ENCODE data around the gene HOXD8.

Gene HOXD8

DNA sequence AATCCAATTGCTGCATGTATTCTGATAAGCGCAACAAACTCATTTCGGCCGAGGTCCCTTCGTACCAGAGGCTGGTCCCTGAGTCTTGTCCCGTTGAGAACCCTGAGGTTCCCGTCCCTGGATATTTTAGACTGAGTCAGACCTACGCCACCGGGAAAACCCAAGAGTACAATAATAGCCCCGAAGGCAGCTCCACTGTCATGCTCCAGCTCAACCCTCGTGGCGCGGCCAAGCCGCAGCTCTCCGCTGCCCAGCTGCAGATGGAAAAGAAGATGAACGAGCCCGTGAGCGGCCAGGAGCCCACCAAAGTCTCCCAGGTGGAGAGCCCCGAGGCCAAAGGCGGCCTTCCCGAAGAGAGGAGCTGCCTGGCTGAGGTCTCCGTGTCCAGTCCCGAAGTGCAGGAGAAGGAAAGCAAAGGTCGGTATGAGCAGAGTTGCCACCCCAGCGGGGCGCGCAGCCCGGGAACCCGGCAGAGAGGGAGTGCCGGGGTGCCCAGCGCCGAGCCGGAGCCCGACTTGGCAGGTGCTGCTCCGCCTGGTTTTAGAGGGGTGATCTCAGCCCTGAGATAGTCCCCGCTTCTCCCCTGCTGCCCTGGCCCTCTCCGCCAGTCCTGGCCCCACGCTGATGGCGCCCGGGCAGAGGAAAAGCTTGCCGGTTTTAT is 12.2 kb upstream of the HOXD8 start:
- DNase-seq: no peak

- no peak for DNase-seq
Measured at GRCh38 chr2:176117823-176118371, 11.6 kb upstream of the HOXD8 start.

DNA sequence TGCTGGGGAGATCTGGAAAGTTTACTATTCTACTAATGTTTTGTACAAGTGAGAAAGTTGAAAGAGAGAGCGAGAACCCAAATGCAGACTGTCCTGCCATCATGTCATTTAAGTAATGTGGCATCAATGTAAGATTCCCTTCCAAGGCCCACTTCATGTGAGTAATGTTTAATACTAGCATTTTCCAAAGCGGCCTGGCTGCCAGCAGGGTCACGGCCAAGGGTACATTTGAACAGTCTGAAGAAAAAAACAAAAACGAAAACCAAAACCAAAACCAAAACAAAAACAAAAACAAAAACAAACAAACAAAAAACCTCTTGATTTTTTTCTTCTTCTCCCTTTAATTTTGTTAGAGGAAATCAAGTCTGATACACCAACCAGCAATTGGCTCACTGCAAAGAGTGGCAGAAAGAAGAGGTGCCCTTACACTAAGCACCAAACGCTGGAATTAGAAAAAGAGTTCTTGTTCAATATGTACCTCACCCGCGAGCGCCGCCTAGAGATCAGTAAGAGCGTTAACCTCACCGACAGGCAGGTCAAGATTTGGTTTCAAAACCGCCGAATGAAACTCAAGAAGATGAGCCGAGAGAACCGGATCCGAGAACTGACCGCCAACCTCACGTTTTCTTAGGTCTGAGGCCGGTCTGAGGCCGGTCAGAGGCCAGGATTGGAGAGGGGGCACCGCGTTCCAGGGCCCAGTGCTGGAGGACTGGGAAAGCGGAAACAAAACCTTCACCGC is 10.7 kb upstream of the HOXD8 start:
- DNase-seq: peak; percentile 16

- DNase-seq: no peak
Measured at GRCh38 chr2:176120364-176121189, 8.9 kb upstream of the HOXD8 start.

DNA sequence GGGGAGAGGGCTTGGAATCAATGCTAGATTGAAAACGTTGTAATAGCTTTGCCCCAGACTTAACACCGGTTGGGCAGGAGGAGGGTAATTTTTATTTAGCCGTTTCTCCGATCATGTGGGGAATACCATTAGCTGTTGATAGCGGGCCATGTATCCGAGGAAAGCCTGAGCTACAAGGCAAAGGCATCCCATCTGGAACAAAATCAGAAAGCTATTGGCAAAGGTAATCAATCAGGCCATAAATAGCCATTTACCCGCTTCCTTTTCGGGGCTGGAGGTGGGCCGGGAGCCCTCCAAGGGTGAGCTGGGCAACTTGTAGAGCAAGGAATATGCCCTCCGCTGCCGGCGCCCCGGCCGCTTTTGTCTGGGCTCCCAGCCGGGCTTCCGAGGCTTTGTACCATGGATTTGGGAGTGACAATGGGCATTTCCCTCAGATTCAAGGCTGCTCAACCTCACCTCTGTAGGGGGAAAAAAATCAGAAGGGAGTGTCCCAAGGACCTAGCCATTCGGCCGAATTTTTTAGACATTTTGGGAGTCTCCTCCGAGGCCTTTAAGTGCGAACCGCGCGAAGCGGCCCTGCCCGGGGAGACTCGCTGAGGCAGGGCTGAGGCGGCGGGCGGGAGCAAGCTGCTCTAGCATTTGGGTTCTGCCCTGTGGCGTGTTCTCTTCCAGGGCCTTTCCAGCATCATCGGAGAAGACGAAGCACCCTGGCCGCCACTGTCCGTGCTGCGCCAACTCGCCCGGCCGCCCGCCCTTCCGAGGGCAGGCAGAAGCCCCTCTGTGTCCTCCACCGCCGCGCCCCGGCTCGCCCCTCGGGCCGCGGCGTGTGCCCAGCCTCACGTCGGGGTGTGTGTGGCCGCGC is 8.1 kb upstream of the HOXD8 start:
- no peak for DNase-seq

DNA sequence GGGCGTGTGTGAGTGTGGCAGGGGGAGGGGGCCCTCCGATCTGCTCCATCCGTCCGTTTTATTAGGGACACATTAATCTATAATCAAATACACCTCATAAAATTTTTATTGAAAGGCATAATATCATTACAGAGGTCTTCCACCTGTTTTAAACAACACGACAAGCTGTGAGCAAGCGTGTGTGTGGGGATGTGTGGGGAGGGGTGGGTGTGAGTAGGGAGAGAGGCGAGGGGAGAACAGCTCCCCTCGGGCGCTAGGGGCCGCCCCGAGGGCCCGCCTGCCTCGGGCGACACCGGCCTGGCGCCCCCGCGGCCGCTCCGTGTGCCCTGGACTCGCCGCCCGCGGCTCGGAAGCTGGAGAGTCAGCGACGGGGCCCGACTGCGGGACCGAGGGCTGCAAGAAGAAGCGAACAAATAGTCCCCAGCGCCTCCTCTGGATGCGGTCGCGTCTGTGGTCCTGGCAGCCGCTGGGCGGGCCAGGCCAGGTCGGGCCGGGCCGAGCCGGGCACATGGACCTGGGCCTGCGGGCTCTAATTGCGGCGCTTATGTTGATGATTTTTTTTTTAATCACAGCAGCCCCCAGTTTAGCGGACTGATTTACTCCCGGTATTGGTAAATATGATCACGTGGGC is 7.3 kb upstream of the HOXD8 start:
- no peak for DNase-seq

GRCh38 chr2:176122683-176123410 is 6.7 kb upstream of the HOXD8 start, which contains the start of gene HOXD9:
TSS of gene HOXD9 (plus strand) at chr2:176122719. CDS start at chr2:176122769, 50 bp downstream.
- no peak for DNase-seq

GRCh38 chr2:176123411-176124109 is 5.9 kb upstream of the HOXD8 start:
- DNase-seq: no peak

DNA sequence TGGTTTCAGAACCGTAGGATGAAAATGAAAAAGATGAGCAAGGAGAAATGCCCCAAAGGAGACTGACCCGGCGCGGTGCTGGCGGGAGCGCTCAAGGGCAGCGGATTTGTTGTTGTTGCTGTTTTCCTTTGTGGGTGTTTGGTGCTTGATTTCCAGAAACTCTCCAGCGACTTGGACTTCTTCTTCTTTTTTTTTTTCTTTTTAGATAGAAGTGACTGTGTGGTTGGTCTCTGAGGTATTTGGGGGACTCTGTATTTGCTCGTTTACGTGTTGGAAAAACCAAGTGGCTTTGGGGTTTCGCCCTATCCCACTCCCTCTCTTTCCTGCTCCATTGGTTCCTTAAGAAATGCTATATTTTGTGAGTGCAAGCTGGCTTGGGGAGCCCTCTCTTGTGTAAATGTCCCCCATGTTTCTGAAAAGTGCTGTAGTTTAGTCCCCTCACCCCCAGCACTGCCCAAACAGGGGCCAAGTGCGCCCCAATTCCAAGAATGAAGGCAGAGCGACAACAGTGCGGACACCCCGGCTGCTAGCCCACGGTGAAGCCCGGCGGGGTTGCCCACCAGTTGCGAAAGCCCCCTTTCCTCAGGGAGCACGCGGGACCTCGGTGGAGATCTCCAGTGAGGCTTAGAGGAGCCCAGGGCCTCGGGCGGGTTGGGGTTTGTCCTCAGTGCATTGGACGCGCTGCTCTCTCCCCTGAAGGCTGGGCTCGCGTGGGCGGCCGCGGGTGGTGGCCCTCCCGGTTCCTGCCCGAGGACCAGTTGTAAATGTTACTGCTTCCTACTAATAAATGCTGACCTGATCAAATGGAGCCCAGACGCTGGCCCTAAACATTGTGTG is 5.2 kb upstream of the HOXD8 start:
- no peak for DNase-seq

DNA sequence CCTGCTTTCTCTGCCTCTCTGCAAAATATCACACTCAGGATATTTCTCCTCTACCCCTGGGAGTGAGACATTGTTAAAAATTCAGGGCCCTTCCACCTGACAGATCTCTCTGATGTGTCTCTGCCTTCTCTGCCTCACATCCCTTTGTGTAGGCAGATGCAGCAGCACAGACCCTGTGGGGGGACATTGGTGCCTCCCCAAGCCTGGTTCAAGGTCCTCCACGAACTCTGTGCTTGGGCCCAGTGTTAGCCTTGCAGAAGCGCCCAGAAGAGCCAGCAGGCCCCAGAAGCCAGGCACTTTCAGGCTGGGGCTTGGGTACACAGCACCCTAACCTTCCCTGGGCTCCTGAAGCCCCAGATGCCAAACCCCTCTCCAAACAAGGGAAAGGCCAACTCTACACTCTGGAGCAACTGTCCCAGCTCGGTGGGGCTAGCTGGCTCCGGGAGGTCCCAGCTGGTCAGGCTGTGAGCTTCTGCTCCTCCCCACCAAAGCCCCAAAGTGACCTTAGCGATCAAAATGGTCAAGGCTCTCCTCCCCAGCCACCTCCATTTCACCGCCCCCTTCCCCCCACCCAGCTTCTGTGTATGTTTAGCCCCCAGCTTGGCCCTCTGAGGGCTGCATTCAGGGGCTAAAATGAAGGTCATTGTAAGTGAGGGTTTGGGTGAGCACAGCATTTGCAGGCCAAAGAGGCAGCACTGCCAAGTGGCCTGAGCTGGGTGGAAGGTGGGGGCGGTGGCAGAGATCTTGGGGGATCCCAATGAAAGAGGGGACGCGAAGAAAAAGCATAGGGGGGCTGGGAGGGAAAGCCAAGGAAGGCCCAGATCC is 4.3 kb upstream of the HOXD8 start:
- DNase-seq: no peak

GRCh38 chr2:176125772-176126054 is 3.8 kb upstream of the HOXD8 start:
- DNase-seq: no peak

GRCh38 chr2:176126929-176127773 is 2.4 kb upstream of the HOXD8 start:
- peak; percentile 9 for DNase-seq

GRCh38 chr2:176127774-176128072 is 1.8 kb upstream of the HOXD8 start:
- DNase-seq: no peak

DNA sequence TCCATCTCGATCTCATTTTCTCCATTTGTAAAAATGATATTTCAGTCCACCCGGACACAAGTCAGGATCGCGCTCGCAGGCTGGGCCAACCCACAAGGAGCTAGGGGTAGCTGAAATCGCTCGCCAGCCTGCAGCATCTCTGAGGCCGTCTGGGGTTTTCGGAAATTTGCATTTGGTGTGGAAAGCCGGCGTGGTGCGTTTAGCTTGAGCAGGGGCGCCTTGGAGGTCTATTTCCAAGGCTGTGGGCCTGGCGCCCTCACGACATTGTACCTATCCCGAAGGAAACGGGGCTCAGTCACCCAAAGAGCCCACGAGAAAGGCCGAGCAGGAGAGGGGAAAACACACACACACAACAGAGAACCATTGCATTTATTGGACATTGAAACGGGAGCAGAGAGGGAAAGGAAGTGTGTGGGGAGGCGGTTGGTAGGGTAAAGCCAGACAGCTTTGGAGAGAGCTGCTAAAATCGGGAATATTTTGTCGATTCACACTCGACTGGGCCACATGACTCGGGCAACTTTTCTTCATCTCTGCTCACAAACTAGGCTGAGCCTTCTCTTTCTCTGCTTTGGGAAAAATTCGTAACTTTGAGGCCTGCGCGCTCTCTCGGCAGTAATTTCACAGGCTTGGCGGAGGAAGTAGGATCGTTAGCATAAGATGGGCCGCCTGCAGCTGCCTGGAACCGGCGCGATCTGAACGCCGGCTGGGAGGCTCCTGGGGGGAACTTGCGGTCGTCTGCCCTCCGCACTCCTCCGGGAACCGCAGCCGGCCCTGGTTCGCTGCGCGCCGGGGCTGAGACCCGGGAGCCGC is 1.1 kb upstream of the HOXD8 start:
- no peak for DNase-seq

DNA sequence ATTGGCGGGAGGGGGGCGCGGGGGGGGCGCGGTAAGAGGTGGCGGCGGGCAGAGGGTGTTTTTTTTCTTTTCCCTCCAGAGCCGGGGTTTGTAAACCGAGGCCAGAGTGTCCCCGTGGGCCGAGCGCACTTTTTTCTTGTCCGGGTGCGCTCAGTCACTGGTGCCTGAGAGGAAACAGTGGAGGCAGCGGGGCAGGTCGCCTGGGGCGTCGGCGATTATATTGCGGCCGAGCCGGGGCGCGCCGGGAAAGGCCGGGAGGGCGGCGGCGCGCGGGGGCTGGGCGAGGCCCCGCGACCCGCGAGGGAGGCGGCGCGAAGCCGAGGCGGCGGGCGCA is 275 bp downstream of the HOXD8 start:
- no peak for DNase-seq

- DNase-seq: no peak
Measured at GRCh38 chr2:176130147-176130956, 847 bp downstream of the HOXD8 start.
